Hepatocyte (in vitro differentiated cells): ENCODE measurements around the gene COL21A1.

Experiments
- CTCF ChIP-seq: fragments of 200-600 bp; sonication (generic); IDR thresholded peaks from 2 replicates; pipeline ENCODE4 v1.5.1; 2016; ENCODE audit warnings: antibody characterized with exemption, mild to moderate bottlenecking; ENCODE audit not compliant: poor library complexity
- EZH2 ChIP-seq: fragments of 200-600 bp; sonication (generic); IDR thresholded peaks from 2 replicates; pipeline ENCODE4 v1.6.1; 2016; ENCODE audit warnings: antibody characterized with exemption, mild to moderate bottlenecking, borderline replicate concordance

GRCh38 chr6:56242346-56242745, 5.0 kb downstream of the COL21A1 start:
- TF ChIP-seq CTCF (no peak), EZH2 (no peak)
